Measurements from ENCODE around the gene TNFRSF9.

TNFRSF9 gene

DNA sequence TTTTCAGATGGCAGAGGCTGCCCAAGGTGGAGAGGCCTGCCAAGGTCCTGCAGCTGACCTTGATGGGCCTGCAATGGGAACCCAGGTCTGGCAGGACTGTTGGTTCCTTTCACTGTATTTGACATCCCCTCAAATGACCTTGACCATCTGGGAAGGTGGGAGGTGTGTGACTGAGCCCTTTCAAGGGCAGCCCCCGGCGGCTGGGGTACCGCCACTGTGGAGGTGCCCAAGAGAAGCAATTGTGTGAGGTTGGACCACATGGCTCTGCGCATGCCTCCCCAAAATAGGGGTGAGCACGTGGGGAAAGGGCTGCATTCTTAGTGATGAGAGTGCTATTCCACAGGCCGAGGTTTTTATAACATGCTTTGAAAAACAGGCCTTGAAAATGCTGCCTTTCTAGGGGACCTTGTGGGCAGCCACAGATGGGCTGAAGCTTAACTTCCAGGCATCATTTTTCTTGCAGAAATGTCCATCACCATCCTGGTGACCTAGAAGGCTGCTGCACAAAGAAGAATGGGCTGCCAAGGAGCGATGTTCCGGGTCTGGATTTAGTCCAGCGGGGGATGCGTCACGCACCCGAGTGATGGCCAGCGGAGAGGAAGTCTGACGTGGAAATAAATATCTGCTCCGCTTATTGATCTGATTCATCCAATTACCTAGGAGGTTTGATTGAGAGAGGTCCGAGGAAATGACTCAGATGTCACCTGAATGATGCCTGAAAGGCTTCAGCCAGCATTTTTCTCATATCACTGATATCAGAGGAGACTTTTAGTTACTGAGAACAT lies 71.3 kb downstream of the TNFRSF9 start:
- DNase-seq = no peak

GRCh38 chr1:7868070-7868780 lies 72.4 kb downstream of the TNFRSF9 start:
- DNase-seq = no peak

GRCh38 chr1:7865978-7866377 lies 74.7 kb downstream of the TNFRSF9 start:
- no peak for DNase-seq
